GM21576 (cell line): ENCODE results near the gene GLRX.

Experiments
- ATAC-seq: cut with Tn5 transposase; IDR thresholded peaks from one replicate; pipeline ENCODE4 v1.9.1; 2021; ENCODE audit warnings: mild to moderate bottlenecking, moderate library complexity; ENCODE audit not compliant: unreplicated experiment

Gene GLRX

DNA sequence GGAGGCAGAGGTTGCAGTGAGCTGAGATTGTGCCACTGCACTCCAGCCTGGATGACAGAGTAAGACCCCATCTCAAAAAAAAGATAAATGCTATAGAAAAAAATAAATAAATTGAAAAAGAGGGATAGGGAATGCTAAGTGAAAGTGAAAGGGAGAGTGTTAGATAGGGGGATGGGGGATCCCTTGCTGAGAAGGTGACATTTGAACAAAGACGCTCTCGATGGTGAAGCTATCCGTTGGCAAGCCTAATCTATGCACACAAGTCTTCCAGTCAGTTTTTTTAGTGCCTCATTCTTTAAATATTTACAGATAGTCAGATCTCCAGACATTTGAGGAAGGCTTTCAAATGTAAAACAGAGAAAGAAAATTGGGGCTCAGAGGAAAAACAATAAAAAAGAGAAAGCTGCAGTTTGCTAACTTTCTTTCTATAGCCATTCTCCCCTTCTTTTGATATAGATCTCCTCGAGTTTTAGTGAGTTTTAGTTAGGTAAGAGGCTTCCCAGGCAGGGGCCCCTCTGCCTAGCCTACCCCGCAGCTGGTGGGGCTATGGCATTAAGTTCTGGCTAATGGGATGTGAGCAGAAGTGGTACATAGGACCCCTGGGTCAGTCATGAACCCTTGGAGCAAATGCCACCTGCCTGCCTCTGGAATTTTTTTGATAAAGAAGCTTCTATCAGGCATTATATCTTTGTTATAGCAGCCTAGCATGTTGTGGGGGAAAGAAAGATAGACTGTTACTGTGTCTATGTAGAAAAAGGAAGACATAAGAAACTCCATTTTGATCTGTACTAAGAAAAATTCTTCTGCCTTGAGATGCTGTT is 12.0 kb downstream of the GLRX start:
- no peak for ATAC-seq

DNA sequence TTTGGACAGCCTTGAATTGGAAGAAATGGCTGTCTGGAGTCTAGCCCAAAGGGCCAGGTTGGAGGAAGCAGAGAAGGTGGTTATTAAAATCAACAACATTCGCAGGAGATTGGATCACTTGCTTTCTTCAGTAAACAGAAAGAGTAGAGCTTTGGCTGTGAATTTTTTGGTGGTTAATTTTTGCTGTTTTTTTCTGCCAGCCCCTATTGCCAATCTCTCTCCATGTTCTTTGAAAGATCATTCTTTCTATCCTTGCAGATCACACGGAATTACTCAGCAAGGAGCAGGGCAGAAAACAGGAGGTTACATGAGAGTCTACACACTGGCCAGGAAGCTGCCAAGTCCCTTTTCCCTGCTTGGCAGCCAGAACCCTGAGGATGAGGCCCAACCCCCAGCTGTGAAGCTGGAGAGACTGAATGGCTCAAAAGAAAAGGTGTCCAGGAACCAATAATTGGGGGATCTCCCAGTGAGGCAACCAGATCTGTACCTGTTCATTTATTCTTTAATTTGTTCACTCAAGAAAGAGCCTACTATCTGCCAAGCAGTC is 13.0 kb downstream of the GLRX start:
- no peak for ATAC-seq

DNA sequence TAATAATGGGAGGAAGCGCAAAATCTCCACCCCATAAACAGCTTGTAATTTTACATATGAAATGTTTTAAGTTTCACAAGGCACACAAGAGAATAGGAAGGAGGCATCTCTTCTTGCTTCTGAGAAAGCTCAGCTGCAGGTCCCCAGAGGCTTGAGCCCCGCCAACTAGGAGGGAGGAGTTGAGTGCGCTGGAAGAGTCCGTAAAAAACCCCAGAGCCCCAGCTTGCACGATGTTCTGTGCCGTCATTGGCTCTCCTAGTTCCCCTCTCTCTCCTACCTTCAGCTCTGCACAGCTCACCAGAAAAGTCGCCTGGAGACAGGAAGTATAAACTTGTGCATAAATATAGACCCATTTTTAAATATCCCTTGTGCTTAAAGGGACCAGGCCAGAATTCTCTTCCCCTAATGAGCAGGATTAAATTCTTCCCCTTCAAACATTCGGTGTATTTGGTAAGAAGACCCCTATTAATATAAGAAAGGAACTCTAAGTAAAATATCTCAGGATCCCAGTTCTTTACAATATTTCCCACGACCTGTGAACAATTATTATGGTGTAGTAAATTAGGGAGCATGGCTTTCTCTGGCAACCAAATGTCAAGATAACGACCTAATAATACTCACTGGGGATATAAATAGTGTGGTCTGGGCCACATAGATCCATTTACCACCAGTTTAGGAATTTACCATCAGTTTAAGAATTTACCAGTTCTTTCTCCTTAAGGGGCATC is 13.7 kb downstream of the GLRX start:
- peak; percentile 99 for ATAC-seq

DNA sequence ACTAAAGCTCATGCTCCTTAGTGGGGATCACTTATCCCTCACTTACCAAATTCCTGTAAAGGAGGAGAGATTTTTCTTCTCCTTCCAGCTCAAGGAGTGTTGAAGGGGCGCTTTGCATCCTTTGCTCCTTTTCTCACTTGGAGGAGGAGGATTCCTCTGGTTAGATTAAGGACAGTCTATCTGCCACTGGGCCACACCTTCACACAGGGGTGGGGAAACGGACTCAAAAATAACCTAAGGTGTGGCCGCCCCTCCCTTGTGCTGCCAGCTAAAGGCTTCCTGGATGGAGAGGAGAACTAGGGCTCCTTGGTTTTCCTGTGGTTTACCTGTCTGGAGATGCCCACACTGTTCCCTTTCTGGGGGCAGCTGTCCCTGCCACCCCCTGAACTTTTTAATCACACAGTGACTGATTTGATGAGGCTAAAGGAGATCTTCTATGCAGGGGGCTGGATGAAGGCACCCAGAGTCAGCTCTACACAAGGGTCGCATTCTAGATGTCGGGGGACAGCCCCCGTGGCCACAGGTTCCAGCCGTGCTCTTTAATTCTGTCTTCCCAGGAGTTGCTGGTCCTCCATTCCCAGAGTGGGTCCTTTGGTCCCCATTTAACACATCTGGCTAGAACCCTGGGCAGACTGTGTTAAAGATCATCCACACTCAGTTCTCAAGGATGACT is 14.4 kb downstream of the GLRX start:
- ATAC-seq = no peak

DNA sequence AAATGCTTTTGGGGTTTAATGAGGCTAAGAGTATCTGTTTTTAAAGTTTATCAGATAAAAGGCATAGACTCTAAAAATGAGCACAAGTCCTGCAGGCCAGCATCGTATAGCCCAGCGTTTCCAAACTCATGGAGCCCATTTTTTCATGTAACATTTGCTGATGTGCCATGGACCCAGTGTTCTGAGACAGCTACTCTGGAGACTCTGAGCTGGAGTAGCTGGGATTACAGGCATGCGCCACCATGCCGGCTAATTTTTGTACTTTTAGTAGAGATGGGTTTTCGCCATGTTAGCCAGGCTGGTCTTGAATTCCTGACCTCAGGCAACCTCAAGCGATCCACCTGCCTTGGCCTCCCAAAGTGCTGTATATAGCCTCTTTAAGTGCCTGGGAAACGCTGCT is 15.8 kb downstream of the GLRX start:
- no peak for ATAC-seq

DNA sequence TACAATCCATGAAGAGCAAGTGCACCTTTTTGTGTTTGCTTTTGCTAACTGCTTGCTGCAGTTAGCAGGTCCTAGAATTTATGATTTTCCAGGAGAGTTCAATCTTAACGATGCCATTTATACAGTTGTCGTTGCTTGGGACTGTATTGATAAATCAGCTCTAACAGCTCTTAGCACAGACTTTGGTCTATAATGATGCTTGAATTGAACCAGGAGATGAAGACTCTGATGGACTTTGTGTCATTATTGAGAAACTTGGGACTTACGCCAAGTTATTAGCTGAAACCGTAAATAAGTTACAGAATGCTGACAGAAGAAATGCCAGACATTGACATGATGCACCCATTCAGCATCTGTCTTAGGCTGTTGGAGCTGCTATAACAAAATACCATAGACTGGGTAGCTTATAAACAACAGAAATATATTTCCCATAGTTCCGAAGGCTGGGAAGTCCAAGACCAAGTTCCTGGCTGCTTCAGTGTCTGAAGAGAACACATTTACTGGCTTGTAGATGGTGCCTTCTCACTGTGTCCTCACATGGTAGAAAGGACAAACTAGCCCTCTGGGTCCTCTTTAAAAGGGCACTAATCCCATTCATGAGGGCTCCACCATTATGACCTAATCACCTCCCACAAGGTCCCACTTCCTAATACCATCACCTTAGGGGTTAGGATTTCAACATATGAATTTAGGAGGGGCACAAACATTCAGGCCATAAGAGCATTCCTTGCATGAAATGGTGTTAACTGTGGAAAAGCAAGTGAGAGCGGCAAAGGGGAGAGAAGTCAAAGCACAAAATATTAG is 17.6 kb downstream of the GLRX start:
- no peak for ATAC-seq

DNA sequence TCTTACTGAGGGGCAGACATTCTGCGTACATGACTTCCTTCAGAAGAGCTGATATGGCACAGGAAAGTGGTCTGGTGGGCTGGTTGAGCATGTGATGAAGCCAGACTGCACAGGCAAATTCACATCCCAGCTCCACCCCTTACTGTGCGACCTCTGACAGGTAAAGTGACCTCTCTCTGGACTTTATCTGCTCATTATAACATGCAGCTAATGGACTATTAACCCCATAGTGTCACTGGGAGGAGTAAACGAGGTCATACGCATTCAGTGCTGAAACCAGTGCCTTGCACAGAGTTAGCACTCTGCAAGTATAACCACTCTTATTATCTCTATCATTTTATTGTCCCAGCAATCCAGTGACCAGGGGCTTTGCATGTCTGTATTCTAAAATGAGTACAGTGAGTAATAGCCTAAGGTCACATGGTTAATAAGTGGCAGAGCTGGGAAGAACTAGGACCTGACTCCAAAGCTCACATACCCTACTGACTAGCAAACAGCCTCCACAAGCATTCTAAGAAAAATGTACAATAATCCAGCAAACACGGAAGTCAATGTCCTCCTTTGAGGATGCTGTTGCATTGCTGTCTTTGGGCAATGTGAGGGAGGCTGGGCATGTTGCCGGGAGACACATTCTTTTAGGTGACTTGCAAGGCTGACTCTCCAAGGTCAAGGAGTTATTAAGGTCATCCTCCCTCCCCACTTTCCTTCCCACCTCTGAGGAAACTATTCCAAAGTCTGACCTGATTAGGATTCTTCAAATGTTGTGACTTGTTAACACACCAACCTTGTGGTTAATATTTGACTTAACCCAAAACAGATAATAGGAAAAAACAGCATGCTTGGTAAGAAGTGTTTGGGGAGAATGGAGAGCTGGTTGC is 19.0 kb downstream of the GLRX start:
- no peak for ATAC-seq

DNA sequence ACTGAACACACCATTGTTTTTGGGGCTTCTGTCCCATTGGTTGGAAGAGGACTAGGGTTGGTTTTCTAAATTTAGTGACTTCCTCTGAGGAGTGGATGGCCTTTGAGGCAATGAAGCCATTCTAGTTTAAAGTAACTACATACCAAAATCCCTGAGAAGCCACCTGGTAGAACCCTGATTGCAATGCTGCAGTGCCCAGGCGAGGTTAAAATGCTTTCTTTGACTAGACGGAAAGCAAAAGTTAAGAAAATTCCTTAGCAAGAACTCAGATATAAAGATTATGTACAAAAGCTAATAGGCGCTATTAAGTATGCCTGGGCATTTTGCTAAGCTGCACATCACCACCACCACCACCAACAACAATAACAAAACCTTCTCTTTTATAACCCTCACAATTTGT is 20.6 kb downstream of the GLRX start:
- no peak for ATAC-seq

DNA sequence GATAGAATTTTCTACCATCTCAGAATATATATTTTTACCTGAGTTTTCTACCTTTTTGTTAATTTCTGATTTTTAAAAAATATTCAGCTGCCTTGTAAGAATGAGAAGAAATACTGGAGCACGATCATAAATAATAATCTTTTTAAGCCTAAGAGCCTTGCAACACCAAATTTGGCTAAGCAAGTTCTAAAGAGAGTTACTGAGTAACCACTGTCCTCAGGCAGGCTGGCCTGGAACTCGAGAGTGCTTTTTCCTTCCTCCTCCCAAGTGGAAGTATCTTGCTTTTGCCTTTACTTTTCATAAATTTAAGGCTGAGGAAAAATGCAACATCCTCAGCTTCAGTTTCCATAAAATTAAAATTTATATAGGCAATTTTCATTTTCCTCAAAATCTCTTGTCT is 21.0 kb downstream of the GLRX start:
- no peak for ATAC-seq

DNA sequence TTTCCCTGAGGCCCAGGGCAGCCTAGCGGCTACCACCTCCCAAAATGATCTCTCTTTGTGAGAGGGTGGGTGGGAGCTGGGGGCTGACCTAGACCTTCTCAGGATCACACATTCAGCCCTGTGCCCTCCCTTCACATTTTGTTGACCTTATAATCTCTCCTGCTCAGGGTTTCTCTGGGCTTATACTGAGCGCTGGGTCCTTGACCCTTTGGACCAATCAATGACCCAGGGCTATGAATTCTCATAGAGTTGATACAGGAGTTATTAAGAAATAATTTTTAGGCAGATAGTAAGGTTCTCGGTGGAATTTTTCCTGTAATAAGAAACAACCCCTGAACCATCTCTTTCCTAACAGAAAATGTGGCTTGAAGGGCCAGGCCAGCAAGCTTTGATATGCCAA is 22.0 kb downstream of the GLRX start:
- no peak for ATAC-seq

DNA sequence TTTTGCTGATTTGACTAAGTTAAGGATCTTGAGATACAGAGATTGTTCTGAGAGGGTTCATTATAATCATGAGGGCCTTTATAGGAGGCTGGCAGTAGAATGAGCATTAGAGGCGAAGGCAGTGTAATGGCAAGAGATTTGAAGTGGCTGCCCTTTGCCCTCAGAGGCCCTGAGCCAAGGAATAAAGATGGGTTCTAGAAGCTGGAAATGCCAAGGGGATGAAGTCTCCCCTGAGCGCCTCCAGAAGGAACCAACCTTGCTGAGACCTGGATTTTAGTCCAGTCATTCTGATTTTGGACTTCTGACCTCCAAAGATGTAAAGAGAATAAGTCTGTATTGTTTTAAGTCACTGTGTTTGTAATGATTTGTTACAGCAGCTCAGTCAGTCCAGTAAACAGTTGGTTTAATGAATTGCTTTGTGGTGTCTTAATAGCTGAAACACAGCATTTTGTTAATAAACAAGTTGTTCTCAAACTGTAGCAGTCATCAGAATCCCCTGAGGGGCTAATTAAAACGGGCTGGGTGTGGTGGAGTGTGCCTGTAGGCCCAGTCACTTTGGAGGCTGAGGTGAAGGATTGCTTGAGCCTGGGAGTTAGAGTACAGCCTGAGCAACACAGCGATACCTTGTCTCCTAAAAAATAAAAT is 23.2 kb downstream of the GLRX start:
- ATAC-seq = no peak

DNA sequence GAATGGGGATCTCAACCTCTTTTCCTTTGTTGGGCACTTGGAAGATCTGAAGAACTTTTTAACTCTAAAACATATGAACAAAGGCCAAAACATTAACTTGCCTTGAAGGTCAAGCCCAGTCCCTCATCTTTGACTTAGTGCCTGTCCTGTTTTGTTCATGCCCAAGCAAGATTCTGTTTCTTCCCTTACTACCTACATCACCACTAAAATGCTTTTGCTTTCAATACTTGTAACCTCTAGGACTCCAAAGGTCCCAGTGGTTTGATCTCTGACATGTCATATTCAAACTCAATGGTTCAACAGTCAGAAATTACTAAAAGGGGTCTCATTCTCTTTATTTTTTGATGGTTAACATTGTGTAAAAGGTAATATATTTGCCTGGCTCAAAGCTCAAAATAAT is 24.0 kb downstream of the GLRX start:
- ATAC-seq = no peak

DNA sequence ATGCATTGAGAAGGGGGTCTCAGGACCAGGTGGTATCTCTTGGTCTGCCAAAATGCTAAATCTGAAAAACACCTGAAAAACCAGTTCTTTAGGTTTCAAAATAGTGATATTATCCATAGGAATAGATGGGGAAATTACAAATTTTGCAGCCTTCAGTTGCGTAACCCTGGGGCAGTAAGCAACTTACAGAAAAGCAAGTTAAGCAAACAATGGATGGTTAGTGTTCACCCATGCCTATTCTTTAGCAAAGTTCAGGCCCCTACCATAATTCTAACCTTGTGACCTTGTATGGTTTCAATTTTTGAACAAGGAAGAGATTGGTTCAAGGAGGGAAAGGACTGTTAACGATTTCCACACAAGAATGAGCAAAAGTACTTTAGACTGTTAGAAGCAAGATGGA is 24.5 kb downstream of the GLRX start:
- ATAC-seq = no peak

DNA sequence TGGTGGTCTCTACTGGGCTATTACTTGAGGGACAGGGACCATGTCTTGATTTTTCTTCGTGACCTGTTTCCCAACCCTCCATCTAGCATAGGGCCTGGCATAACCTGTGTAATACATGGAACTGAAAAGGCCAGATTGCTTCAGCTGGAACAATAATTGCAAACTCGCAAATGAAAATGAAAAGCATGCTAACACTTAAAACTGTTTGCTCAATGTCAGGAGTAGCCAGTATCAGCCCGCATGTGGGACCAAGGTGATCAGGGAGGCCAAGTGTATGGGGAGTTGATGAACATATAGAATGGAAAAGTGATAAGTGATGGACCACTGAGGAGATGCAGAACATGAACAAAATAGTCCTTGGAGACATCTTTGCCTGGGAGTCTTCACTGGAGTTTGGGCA is 25.2 kb downstream of the GLRX start:
- no peak for ATAC-seq

DNA sequence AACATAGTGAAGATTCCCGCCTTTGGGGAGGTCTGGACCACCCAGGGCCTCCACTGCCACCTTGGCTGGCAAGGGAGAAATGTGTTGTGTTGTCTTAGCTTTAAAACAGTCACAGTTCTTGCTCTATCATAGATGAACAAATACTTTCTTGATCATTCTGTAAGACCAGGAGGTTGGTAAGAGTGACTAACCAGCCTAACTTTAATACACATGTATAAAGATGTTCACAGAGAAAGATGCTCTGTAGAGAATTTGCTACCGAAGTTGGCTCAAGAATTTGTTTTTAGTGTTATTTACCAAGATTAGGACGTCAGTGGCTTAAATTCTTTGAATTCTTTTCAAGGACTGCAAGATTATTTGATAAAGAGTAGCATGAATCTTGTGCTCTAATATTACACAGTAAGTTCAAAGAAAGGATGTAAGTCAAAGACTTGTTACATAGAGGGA is 28.4 kb downstream of the GLRX start:
- ATAC-seq = no peak

DNA sequence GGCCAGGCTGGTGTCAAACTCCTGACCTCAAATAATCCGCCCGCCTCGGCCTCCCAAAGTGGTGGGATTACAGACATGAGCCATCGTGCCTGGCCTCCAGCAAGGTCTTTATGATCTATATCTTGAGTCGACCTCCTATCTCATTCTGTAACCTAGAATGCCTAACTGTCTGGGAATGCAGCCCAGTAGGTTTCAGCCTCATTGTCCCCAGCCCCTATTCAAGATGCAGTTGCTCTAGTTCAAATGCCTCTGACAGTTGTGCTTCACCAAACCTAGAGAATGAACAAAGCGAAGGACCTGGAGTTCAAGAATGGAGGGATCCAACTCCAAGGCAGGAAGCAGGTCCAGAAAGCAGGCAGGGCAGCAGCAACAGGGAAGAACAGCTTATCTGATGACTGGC is 30.8 kb downstream of the GLRX start:
- no peak for ATAC-seq

DNA sequence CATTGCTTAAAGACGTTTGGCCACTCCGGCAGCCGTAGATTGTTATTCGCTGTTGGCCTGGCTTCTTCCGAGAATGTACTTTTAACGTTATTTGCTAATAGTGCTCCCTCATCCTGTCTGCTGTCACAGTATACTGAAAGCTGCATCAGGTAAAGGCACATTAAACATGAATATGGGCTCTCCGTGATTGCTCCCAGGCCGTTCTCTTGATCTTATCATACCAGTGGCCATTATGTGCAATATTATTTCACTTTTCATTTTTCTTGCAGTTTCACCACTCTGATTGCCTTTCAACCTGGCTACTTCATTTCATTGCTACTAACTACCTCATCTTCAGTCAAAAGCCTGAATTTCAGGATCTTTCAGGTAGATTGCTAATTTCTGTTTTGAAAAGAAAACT is 34.0 kb downstream of the GLRX start:
- no peak for ATAC-seq

DNA sequence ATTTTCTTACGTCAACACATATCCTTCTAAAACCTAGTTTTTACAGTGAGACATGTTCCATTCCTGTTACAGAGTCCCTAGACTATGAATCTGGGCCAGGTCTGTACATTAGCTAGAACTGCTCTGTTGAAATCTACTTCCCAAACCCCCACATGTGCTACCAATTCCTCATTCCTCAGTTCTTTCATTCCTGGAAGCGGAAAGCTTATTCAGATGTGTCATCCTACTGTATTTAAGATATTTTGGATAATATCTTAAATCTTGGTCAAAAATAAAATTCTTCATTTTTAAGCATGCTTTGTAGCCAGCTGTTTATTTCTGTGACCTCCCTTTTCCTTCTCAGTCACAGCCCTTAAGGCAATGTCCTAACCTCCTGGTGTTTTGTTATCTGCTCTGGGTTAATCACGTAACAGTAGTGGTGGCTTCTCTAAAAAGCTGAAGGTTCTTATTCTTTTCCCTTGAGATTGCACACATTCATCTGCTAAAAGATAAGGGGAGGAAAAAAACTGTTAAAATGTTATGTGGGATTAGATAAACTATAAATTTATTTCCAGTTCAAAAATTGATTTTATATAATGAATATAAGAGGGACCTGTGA is 35.6 kb downstream of the GLRX start:
- no peak for ATAC-seq
